Mesenchymal stem cell (in vitro differentiated cells and primary cell): ENCODE results near the gene BSPRY.
"Not testable (repeated sequence)": the region's sequence is repeated elsewhere in the genome, so short reads cannot be mapped to it uniquely, and the experiment has no call there.

Source experiments
- DNase-seq: peaks from one replicate; pipeline ENCODE4 v3.0.0-alpha.2; 2013
- H2AFZ ChIP-seq: one replicate; pipeline ENCODE4 v1.6.1; 2013; ENCODE audit warnings: low read depth, mild to moderate bottlenecking, control low read depth, inconsistent platforms, low read length, moderate library complexity
- H2AK5ac ChIP-seq: 2 replicates; pipeline ENCODE4 v1.6.1; 2013; ENCODE audit warnings: low read length, moderate library complexity, mild to moderate bottlenecking, inconsistent platforms; ENCODE audit not compliant: severe bottlenecking
- H2BK120ac ChIP-seq: one replicate; pipeline ENCODE4 v1.6.1; 2013; ENCODE audit warnings: low read depth, mild to moderate bottlenecking, inconsistent platforms, low read length, moderate library complexity
- H2BK12ac ChIP-seq, 2 experiments: one replicate each; pipeline ENCODE4 v1.6.1; 2013; ENCODE audit warnings: inconsistent platforms in 2 of 2, low read length in 2 of 2, mild to moderate bottlenecking in 2 of 2, moderate library complexity in 2 of 2, control low read depth in 1 of 2
- H2BK15ac ChIP-seq: one replicate; pipeline ENCODE4 v1.6.1; 2013; ENCODE audit warnings: mild to moderate bottlenecking, low read depth, inconsistent platforms; ENCODE audit not compliant: poor library complexity, severe bottlenecking
- H2BK5ac ChIP-seq: 2 replicates; pipeline ENCODE4 v1.6.1; 2013; ENCODE audit warnings: low read depth, mild to moderate bottlenecking, low read length, control low read depth, inconsistent platforms; ENCODE audit not compliant: poor library complexity, severe bottlenecking
- H3K14ac ChIP-seq, 2 experiments: one replicate each; pipeline ENCODE4 v1.6.1; 2013; ENCODE audit warnings: inconsistent platforms in 2 of 2, low read length in 2 of 2, control low read depth in 1 of 2, mild to moderate bottlenecking in 1 of 2, moderate library complexity in 1 of 2
- H3K18ac ChIP-seq, 2 experiments: one replicate each; pipeline ENCODE4 v1.6.1; 2013; ENCODE audit warnings: inconsistent platforms in 2 of 2, low read length in 2 of 2, control low read depth in 1 of 2, low read depth in 1 of 2, mild to moderate bottlenecking in 1 of 2
- H3K23ac ChIP-seq, 2 experiments: one replicate each; pipeline ENCODE4 v1.6.1; 2013; ENCODE audit warnings: inconsistent platforms in 2 of 2, low read length in 2 of 2, mild to moderate bottlenecking in 2 of 2, moderate library complexity in 2 of 2, control low read depth in 1 of 2
- H3K27ac ChIP-seq: 2 replicates; pipeline ENCODE4 v1.5.1; 2013; ENCODE audit warnings: mild to moderate bottlenecking, moderate library complexity, low read length, control low read depth, inconsistent platforms; ENCODE audit not compliant: poor library complexity, severe bottlenecking
- H3K27me3 ChIP-seq, 2 experiments: 2 replicates each; pipeline versions ENCODE4 v1.6.1 to v1.7.0; 2013; ENCODE audit warnings: low read length in 2 of 2, mild to moderate bottlenecking in 2 of 2, moderate library complexity in 2 of 2, control low read depth in 1 of 2, inconsistent platforms in 1 of 2; ENCODE audit not compliant: control insufficient read depth in 1 of 2, insufficient read depth in 1 of 2
- H3K36me3 ChIP-seq, 2 experiments: 2 replicates each; pipeline versions ENCODE4 v1.6.1 to v1.7.0; 2013; ENCODE audit warnings: low read length in 2 of 2, control low read depth in 1 of 2, inconsistent platforms in 1 of 2, low read depth in 1 of 2, mild to moderate bottlenecking in 1 of 2; ENCODE audit not compliant: insufficient read depth in 2 of 2, control insufficient read depth in 1 of 2
- H3K4ac ChIP-seq, 2 experiments: one replicate each; pipeline ENCODE4 v1.6.1; 2013; ENCODE audit warnings: inconsistent platforms in 2 of 2, low read length in 2 of 2, mild to moderate bottlenecking in 2 of 2, moderate library complexity in 2 of 2, control low read depth in 1 of 2, low read depth in 1 of 2
- H3K4me1 ChIP-seq: 2 replicates; pipeline ENCODE4 v1.6.1; 2013; ENCODE audit warnings: low read depth, low read length, control low read depth; ENCODE audit not compliant: control insufficient read depth, insufficient read depth
- H3K4me2 ChIP-seq: 2 replicates; pipeline ENCODE4 v1.6.1; 2013; ENCODE audit warnings: low read length, mild to moderate bottlenecking, inconsistent platforms; ENCODE audit not compliant: poor library complexity, severe bottlenecking
- H3K4me3 ChIP-seq, 2 experiments: 2 replicates each; pipeline versions ENCODE4 v1.5.1 to v1.7.0; 2013; ENCODE audit warnings: low read length in 2 of 2, mild to moderate bottlenecking in 2 of 2, control low read depth in 1 of 2, low read depth in 1 of 2; ENCODE audit not compliant: insufficient read depth in 1 of 2
- H3K79me1 ChIP-seq: replicated peaks from 2 replicates; pipeline ENCODE4 v1.6.1; 2013; ENCODE audit warnings: mild to moderate bottlenecking, control low read depth, low read length, inconsistent platforms; ENCODE audit not compliant: poor library complexity, severe bottlenecking
- H3K9ac ChIP-seq: 2 replicates; pipeline ENCODE4 v1.7.0; 2013; ENCODE audit warnings: mild to moderate bottlenecking, low read length, moderate library complexity
- H3K9me3 ChIP-seq: 2 replicates; pipeline ENCODE4 v1.7.0; 2013; ENCODE audit warnings: mild to moderate bottlenecking, low read length; ENCODE audit not compliant: control insufficient read depth
- H4K8ac ChIP-seq: one replicate; pipeline ENCODE4 v1.6.1; 2013; ENCODE audit warnings: inconsistent platforms, mild to moderate bottlenecking, low read length, moderate library complexity
- H4K91ac ChIP-seq: one replicate; pipeline ENCODE4 v1.6.1; 2013; ENCODE audit warnings: mild to moderate bottlenecking, low read length, inconsistent platforms
- WGBS: methylation state at CpG from one replicate; pipeline ENCODE4 v1.1.7; 2013; ENCODE audit warnings: mixed read lengths; 5-methylcytosine and 5-hydroxymethylcytosine counted together

Gene BSPRY

DNA sequence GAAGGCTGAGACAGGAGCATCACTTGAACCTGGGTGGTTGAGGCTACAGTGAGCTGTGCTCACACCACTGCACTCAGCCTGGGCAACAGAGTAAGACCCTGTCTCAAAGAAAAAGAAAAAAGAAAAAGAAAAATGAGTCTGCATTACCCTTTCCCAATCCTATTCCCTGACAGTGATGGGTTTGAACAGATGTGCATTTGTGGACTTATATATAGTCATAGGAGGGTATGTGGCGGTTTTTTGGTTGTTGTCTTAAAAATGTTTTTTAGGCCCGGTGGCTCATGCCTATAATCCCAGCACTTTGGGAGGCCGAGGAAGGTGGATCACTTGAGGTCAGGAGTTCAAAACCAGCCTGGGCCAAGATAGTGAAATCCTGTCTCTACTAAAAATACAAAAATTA is 14.0 kb downstream of the BSPRY start:
- Histone ChIP-seq H2BK5ac (no peak overlapping the region), H3K79me1 (no peaks in the 10 kb centered on the region), H3K36me3 (no peaks in the 10 kb centered on the region), H3K9me3 (no peaks in the 10 kb centered on the region), H3K23ac (no peak overlapping the region), H2BK12ac (no peak overlapping the region), H3K4ac (no peak overlapping the region), H4K8ac (no peak overlapping the region), H3K18ac (no peak overlapping the region), H3K27ac (no peak overlapping the region), H4K91ac (no peak overlapping the region), H2BK120ac (no peak overlapping the region), H3K9ac (no peak overlapping the region), H3K14ac (no peak overlapping the region), H3K27me3 (peaks cover 0 to 4% of the 10 kb centered on the region in 2 experiments), H3K4me1 (peaks cover 8% of the 10 kb centered on the region), H2AFZ (no peak overlapping the region), H2BK15ac (no peak overlapping the region), H3K4me2 (no peak overlapping the region), H3K4me3 (no peak overlapping the region), H2AK5ac (no peak overlapping the region)
- WGBS = 85% methylated on average over 3 of the region's 3 CpGs
- DNase-seq = no peak

DNA sequence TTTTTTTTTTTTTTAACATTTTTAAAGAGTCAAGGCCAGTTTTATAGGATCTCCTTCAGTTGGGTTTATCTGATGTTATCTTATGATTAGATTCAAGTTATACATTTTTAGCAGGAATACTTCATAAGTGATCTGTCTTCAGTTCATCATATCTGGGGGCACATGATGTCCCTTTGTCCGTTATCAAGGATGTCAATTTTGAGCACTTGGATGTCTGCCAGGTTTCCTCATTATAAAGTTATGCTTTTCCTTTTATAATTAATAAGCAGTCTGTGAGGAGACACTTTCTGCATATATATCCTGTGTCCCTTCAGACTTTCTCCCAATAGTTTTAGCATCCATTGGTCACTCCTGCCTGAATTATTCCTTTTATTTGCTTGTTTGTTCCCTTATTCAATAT is 15.6 kb downstream of the BSPRY start:
- Histone ChIP-seq H3K9me3 (no peaks in the 10 kb centered on the region), H3K9ac (no peak overlapping the region), H2BK15ac (no peak overlapping the region), H4K8ac (no peak overlapping the region), H2BK12ac (no peak overlapping the region), H3K14ac (no peak overlapping the region), H2BK5ac (no peak overlapping the region), H3K27me3 (no peaks in the 10 kb centered on the region), H3K79me1 (no peaks in the 10 kb centered on the region), H3K4ac (no peak overlapping the region), H3K18ac (no peak overlapping the region), H2BK120ac (no peak overlapping the region), H3K4me3 (no peak overlapping the region), H3K4me1 (peaks cover 8% of the 10 kb centered on the region), H3K36me3 (no peaks in the 10 kb centered on the region), H3K23ac (no peak overlapping the region), H3K27ac (no peak overlapping the region), H3K4me2 (no peak overlapping the region), H4K91ac (no peak overlapping the region), H2AK5ac (no peak overlapping the region), H2AFZ (no peak overlapping the region)
- DNase-seq = no peak
- no CpG with 5 or more reads among the region's 1 CpG for WGBS

DNA sequence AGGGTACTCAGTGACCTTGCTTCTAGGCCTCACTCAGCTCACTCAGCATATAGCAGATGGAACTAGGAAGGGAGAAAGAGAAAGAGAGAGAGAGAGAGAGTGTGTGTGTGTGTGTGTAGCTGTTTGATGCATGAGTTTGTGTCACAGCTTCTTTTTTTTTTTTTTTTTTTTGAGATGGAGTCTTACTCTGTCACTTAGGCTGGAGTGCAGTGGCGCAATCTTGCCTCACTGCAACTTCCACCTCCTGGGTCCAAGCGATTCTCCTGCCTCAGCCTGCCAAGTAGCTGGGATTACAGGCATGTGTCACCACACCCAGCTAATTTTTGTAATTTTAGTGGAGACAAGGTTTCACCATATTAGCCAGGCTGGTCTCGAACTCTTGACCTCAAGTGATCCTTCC is 16.3 kb downstream of the BSPRY start:
- WGBS = 89% methylated on average over 3 of the region's 3 CpGs
- H4K8ac ChIP-seq, H3K9me3 ChIP-seq, H2BK120ac ChIP-seq, H3K27ac ChIP-seq, H2BK5ac ChIP-seq, H2BK15ac ChIP-seq, H2AK5ac ChIP-seq, H2AFZ ChIP-seq, H3K9ac ChIP-seq, H3K4ac ChIP-seq, H3K23ac ChIP-seq, H3K79me1 ChIP-seq, H3K4me1 ChIP-seq, H3K18ac ChIP-seq, H4K91ac ChIP-seq, H3K27me3 ChIP-seq, DNase-seq, H3K4me3 ChIP-seq, H2BK12ac ChIP-seq, H3K36me3 ChIP-seq, H3K4me2 ChIP-seq, H3K14ac ChIP-seq: not testable (repeated sequence)

DNA sequence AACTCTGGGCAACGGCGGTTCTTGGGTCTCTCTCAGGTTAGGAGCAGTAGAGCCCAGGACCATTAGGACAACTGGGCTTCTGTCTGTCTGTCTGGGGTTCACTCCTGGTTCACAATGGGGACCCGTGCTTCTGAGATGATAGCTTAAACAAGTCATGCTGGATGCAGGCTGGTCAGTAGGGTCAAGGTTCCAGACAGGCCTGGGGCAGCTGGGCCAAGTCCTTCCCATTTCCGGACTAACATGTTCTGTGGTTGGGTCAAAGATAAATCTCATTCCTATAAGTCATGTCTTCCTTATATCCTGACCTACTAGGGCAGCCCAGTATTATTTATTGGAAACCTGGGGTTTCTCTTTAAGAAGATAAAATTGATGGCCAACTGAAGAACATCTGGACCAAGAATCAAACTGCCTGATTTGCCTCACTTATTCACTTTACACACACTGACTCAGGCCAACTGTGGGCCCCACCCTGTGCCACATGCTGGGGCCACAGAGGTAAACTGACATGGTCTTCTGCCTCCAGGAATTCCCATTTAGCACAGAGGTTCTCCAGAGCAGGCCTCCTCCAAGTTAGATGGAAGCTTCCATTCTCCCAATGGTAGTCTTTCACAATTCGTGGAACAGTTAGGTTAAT is 19.1 kb downstream of the BSPRY start:
- Histone ChIP-seq H3K4me3 (no peak overlapping the region), H3K36me3 (peaks cover 4 to 10% of the 10 kb centered on the region in 2 experiments), H3K9me3 (no peaks in the 10 kb centered on the region), H3K18ac (no peak overlapping the region), H2AFZ (no peak overlapping the region), H3K4me1 (no peaks in the 10 kb centered on the region), H2BK5ac (no peak overlapping the region), H4K91ac (no peak overlapping the region), H2BK15ac (no peak overlapping the region), H3K14ac (no peak overlapping the region), H3K23ac (no peak overlapping the region), H3K9ac (no peak overlapping the region), H2BK12ac (no peak overlapping the region), H2AK5ac (no peak overlapping the region), H3K79me1 (peaks cover 3% of the 10 kb centered on the region), H3K27ac (no peak overlapping the region), H3K4ac (no peak overlapping the region), H2BK120ac (no peak overlapping the region), H4K8ac (no peak overlapping the region), H3K4me2 (no peak overlapping the region), H3K27me3 (no peaks in the 10 kb centered on the region)
- 93% methylated on average over 4 of the region's 5 CpGs for WGBS
- DNase-seq = no peak
